NCI-H146 (cell line): Measurements from ENCODE around the gene ARFGAP1.

Experiments used
- DNase-seq: peaks from one replicate; lab custom pipeline; 2025; lab: John Stamatoyannopoulos, UW

ARFGAP1 gene

GRCh38 chr20:63260521-63260920 is 12.1 kb upstream of the ARFGAP1 start:
- DNase-seq: no peak

DNA sequence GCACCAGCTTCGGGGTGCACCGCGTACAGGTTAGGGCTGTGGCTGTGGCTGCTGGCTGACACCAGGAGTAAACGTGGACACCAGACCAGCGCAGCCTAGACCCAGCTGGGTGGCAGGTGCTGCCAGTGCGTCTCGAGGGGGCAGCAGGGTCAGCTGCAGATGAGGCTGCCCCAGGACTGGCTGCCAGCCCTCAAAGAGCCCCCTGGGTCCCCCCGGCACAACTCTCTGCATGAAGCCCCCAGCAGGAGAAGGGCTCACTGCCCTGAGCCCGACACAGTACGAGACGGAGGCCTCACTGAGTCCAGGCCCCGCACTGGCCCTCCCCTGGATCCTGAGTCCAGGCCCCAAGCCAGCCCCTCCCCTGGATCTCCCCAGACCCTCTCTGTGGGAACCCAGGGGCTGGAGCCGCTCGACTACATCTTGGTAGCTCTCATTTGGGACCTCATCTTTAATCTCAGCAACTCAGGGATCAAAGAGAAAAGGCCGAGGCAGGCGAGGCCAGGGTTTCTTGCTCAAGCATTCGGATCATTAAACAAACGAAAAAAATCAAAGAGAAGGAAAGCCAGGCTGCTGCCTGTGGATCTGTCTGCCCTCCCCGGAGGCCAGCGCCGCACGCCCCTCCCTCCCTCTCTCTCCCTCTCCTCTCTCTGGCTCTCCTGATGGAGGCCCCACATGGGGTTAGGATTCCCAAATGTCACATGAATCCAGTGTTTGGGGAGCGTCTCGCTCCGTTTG is 11.4 kb upstream of the ARFGAP1 start:
- no peak for DNase-seq

DNA sequence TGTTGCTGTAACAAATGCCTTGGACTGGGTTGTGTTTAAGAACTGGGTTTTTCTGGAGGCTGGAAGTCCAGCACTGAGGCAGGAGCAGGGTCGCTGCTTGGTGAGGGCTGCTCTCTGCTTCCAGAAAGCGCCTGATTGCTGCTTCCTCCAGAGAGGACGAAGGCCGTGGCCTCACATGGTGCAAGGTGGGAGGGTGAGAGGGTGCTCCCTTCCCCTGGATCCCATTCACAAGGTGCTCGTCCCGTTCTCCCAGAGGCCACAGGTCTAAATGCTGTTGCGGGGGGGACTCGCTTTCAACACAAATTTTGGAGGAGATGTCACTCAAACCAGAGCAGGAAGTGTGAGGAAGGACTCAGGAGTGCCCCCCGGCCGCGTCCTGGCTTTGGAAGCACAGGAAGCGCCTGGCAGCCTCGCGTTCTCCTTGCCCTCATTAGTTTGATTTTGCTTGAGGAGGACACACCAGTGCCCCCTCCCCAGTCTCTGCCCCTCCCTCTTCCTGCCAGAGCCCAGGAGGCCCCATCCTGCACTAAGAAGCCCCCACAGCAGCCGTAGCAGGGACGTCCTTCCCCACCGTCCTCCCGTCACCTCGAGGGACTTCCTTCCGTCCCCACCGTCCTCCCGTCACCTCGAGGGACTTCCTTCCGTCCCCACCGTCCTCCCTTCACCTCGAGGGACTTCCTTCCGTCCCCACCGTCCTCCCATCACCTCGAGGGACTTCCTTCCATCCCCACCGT is 10.7 kb upstream of the ARFGAP1 start:
- no peak for DNase-seq

DNA sequence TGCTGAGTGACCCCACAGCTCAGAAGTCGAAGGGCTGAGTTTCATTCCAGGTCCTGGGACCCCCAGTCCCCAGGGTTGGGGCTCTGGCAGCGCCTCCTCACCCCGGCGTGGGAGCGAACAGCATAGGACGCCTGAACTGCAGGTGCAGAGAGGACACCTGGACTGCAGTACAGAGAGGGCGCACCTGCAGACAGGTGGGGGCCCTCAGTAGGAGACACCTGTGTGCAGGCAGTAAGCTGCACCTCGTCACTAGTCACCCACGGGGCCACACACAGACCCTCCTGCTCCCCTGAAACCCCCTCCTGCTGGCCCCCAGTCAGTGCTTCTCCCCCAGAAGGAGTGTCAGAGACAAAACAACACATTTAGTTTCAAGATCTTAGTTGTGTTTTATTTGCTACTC is 9.8 kb upstream of the ARFGAP1 start:
- DNase-seq: peak; percentile 54

DNA sequence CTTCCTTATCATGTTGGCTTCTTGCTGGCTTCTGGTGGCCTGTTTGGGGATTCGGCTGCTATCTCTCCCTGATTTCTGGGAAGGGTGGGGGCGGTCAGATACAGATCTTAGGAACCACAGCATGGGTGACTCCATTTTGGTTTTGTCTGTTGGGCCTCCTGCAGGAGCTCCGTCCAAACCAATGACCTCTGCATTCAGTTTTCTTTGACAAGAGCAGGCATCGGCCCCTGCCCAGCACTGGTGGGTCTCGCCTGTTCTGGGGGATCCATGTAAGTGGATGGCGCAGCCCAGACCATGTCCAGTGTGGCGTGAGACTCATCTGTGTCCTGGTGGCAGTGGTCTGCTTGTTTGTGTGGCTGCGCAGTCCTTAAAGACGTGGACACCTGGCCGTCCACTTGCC is 8.6 kb upstream of the ARFGAP1 start:
- DNase-seq: no peak

GRCh38 chr20:63264519-63264918 is 8.1 kb upstream of the ARFGAP1 start:
- DNase-seq: no peak

GRCh38 chr20:63265891-63266515 is 6.6 kb upstream of the ARFGAP1 start:
- no peak for DNase-seq

DNA sequence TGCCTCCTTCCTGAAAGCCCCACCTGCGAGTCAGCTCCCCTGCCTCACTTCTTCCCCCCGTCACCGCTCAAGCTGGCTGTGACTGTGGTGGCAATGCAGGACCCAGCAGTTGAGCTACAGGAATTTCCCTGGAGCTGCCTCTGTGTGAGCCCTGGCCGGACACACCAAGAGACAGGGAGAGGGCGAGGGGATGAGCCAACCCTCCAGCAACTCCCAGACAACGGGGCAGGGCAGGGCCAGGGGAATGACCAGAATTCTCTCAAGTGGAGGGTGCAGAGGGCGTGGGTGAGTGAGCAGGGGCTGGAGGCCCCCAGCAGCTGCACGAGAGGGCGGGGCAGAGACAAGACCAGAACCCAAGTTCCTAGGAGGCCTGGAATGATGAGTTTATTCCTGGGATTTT is 4.9 kb upstream of the ARFGAP1 start:
- no peak for DNase-seq

DNA sequence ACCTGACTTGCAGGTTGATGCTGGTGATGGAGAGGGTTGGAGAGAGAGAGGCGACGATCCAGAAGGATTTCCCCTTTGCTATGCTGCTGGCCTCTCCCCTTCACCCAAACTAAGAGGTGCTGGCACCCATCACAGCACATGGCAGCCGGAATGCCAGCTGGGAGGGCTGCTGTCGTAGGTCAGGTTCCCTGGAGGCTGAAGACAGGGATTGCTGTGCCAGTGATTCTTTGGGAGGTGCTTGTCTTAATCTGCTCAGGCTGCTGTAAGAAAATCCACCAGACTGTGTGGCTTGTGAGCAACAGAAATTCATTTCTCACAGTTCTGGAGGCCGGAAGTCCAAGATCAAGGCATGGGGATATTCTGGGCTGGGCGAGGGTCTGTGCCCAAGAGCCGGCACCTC is 4.4 kb upstream of the ARFGAP1 start:
- no peak for DNase-seq

DNA sequence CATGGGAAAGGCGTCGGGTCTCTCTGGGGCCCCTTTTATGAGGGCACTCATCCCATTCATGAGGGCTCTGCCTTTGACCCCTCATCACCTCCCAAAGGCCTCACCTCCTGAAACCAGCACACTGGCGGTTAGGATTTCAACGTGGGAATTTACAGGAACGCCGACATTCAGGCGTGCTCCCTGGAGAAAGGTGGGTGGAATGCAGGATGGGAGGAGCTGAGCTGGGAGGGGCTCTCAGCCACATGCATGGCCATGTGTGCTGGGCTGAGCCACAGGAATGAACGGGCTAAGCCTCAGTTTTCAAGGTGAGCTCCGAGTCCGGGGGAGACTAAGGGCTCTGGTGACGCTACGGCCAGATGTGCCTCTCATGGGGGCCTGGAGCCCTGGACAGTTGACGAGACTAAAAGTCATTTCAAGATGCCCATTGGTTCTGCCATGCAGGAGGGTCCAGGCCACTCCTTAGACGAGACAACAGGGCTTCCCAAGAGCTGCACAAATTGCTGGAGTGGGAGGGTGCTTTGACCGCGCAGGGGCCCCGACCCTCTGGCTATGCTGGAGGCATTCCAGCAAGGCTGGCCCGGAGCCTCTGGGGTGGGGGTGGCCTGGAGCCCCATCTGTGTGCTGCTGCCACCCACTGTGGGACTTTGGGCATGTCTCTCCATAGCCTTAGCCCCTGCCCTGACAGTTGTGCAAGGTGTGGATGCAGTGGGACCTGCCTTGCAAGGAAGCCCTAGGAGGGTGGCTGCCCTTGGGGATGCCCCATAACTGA is 3.8 kb upstream of the ARFGAP1 start:
- no peak for DNase-seq

DNA sequence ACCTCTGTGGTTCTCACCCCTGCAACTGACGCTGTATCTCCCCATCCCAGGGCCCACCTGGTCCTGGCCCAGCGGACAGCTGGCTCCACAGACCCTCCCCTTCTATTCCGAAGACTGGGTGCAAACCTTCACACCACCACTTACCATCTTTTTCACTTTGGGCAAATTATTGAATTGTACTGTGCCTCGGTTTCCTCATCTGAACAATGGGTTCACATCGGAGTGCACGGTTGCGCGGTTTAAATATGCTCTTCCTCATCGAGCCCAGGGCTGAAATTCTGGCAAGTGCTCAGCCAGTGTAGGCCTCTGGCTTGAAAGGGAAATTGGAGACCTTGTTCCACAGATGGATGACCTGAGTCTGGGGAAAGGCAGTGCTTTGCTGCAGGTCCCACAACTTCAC is 2.9 kb upstream of the ARFGAP1 start:
- no peak for DNase-seq

DNA sequence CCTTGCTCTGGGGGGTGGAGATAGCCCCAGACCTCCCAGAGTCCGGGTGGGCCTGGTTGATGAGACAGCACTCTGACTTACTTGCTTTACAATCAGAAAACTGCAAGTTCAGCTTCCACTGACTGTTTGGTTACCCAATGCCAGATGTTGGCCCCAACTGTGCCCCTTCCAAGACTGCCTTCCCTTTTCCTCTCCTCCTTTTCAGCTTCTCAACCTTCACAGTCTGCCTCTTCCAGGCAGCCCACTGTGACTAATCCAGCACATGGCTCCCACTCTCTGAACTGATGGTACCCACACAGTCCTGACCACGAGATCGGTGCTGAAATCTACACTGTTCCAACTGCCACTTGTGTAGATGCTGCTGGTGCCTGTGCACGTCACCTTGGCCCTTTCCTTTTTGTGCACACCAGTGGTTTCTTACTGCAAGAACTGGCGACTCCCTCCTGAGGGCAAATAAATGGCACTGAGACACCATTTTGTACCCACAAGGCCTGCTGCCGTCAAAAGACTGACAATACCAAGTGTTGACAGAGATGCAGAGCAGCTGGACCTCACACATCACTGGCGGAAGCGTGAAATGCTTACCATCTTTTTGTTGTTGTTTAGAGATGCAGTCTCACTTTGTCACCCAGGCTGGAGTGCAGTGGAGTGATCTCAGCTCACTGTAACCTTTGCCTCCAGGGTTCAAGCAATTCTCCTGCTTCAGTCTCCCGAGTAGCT is 1.8 kb upstream of the ARFGAP1 start:
- DNase-seq: no peak

- DNase-seq: no peak
These were observed 506 bp downstream of the ARFGAP1 start for GRCh38 chr20:63273059-63273579.

DNA sequence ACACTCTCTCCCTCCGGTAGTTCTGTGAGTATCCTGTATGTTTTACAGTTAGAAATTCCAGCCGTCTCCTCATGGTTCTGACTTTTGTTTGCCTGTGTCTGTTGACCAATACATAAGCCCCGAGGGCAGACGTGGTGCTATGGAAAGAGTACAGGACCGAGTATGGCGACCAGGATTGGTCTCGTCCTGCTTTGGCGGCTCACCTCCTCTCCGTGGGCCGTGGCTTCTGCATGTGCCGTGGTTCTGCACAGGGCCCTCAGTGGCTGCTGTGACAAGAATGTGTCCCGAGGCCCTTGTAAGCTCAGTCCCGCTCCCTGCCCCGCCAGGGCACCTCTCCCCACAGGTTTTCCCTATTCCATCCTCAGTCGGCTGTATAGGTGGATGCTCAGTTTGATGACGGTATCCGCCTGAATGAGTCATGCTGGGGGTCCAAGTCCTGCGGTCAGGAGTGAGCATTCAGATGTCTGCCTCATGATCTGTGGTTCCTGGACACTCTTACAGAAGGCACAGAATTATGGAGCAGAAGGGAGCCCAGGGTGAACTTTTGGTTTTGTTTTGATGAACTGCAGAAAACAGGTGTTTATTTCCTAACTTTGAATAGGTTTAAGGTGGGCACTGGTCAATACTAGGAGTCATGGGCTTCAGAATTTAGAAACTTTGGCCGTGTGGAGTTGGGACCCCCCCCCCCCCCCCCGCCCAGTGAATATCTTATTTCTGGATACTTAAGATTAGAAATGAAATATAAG is 1.2 kb downstream of the ARFGAP1 start:
- DNase-seq: peak; percentile 36

DNA sequence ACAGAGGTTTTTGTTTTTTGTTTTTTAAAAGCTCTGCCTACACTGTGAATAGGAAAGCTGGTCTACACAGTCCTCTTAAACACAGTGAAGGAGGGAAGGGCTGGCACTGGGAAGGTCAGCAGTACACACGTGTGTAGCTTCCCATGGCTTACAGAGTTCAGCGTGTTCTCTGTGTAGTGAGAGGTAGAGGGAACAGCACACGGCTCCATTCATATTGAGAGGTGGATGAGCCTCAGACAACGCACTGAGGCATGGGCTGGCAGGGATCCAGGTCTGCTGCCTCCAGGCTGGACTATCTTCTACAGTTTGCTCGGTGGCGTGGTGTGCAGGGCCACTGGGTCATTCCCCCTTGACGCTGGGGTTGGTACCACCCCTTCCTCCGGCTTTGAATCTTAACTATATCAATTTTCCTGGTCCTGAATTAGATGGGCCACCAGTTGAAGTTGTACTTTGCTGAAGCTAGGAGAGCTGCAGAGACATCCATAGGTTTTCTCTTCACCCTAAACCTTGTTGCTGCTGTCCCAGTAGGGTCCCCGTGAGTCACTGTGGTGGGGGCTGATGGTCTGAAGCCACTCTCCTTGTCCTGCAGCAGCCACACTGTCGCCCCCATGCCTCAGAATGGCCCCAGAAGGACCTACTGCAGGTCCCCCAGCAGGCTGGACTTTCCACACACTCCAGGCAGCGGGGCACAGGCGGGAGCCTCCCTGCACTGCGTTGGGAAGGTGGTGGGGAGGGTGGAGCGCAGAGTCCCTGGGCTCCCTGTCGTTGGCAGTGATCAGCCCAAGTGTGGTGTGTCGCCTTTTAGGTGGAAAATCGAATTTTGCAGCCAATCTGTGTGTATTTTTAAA is 2.0 kb downstream of the ARFGAP1 start:
- no peak for DNase-seq

DNA sequence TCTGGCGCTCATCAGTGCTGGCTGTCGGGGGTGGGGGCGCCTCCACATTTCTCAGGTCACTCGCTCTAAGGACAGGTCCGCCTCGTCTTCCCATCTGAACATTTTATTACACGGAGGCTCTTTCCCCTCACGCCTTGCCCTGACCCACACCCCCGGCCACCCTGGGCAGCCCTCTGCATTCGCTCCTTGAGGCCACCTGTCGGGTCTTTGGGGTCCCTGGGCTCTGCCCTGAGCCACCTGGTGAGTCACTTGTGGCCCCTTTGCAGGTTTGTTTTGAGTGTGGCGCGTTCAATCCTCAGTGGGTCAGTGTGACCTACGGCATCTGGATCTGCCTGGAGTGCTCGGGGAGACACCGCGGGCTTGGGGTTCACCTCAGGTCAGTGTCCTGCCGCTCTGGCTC is 3.2 kb downstream of the ARFGAP1 start:
- DNase-seq: no peak

DNA sequence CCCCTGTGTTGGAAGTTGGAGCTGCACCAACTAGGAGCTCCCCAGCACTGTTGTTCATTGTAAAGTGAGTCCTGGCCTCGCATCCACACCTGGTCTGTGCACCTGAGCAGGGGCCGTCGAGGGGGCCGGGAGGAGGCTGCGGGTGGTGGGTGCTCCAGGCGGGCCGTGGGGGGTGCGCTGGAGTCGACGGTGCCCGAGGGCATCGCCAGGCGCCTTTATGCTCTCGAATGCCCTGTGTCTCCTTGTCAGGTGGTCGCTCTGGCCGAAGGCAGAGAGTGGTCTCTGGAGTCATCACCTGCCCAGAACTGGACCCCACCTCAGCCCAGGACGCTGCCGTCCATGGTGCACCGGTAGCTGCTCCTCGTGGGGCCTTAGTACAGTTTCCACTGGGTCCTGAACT is 4.3 kb downstream of the ARFGAP1 start:
- no peak for DNase-seq

DNA sequence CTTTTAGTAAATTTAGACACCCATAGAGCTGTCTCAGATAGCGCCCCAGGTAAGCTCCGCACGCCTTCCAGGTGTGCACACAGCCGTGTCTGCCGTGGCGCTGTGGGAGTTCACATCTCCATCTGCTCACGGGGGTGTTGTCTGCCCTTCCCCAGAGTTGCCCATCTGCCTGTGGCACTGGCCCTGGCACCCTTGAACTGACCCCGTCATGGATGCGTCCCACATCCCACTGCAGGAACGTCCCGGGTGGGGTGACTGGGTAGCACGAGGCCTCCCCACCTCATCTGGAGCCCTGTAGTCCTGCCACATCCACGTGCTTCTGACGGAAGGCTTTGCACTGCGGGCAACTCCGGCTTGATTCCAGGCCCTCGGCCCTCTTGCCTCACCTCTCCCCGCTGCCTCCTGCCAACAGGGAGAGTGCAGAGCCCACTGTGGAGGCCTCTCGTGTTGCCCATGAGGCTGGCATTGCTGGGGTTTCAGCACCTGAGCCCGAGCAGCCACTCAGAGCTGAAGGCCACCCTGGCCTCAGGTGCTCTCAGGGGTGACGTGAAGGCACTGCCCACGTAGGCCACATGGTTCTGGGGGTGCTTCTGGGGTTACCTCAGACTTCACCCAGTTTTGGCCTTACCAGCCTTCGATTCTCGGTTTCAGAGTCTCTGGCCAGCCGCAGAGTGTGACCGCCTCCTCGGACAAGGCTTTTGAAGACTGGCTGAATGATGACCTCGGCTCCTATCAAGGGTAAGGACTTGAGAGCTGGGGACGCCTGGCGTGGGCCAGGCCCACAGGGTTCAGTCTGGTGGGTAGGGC is 5.1 kb downstream of the ARFGAP1 start:
- no peak for DNase-seq

DNA sequence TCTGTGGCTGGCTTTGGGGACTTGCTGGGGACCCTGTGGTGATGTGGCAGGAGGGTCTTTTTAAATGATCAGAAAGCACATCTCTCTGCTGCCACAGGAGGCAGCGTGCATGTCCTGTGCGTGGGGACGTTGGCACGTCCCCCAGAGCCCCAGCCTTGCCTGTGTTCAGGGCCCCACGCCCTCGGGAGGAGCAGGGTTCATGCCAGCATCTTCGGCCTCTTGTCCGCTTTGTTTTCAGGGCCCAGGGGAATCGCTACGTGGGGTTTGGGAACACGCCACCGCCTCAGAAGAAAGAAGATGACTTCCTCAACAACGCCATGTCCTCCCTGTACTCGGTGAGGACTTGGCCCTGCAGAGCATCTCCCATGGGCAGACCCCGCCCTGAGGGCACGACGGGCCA is 6.0 kb downstream of the ARFGAP1 start:
- no peak for DNase-seq
